Hepatocyte (in vitro differentiated cells): Measurements from ENCODE around the gene DCLK3. TPM values are rescaled to one million over a fixed set of nuclear protein-coding genes. Genes with fewer than 3 reads are reported as not detected.

Experiments
- DNase-seq: peaks from one replicate; pipeline ENCODE4 v3.0.0-alpha.2; 2016; ENCODE audit warnings: low spot score
- H2AFZ ChIP-seq: fragments of 200-600 bp; sonication (generic); 2 replicates; pipeline ENCODE4 v1.6.0; 2016; ENCODE audit warnings: antibody characterized with exemption, mild to moderate bottlenecking
- H3K27ac ChIP-seq: fragments of 200-600 bp; sonication (generic); 2 replicates; pipeline ENCODE4 v1.5.1; 2016; ENCODE audit warnings: mild to moderate bottlenecking
- H3K27me3 ChIP-seq: fragments of 200-600 bp; sonication (generic); 2 replicates; pipeline ENCODE4 v1.6.1; 2016
- H3K36me3 ChIP-seq: fragments of 200-600 bp; sonication (generic); replicated peaks from 2 replicates; pipeline ENCODE4 v1.5.1; 2016; ENCODE audit warnings: low read depth; ENCODE audit not compliant: insufficient read depth
- H3K4me1 ChIP-seq: fragments of 200-600 bp; sonication (generic); 2 replicates; pipeline ENCODE4 v1.5.1; 2016; ENCODE audit warnings: mild to moderate bottlenecking, moderate library complexity; ENCODE audit not compliant: insufficient read depth
- H3K4me2 ChIP-seq: fragments of 200-600 bp; sonication (generic); 2 replicates; pipeline ENCODE4 v1.6.0; 2016
- H3K4me3 ChIP-seq: fragments of 200-600 bp; sonication (generic); 2 replicates; pipeline ENCODE4 v1.5.1; 2016; ENCODE audit warnings: mild to moderate bottlenecking
- H3K79me2 ChIP-seq: fragments of 200-600 bp; sonication (generic); 2 replicates; pipeline ENCODE4 v1.6.0; 2017; ENCODE audit warnings: mild to moderate bottlenecking
- H3K9me2 ChIP-seq: fragments of 200-600 bp; sonication (generic); replicated peaks from 2 replicates; pipeline ENCODE4 v1.6.0; 2017; ENCODE audit warnings: mild to moderate bottlenecking; ENCODE audit not compliant: insufficient read depth
- H3K9me3 ChIP-seq: fragments of 200-600 bp; sonication (generic); 2 replicates; pipeline ENCODE4 v1.5.1; 2016; ENCODE audit warnings: low read depth, mild to moderate bottlenecking
- H4K20me1 ChIP-seq: fragments of 200-600 bp; sonication (generic); 2 replicates; pipeline ENCODE4 v1.6.0; 2016; ENCODE audit warnings: mild to moderate bottlenecking; ENCODE audit not compliant: insufficient read depth, poor library complexity, severe bottlenecking
- EZH2 ChIP-seq: fragments of 200-600 bp; sonication (generic); IDR thresholded peaks from 2 replicates; pipeline ENCODE4 v1.6.1; 2016; ENCODE audit warnings: antibody characterized with exemption, mild to moderate bottlenecking, borderline replicate concordance
- EZH2phosphoT487 ChIP-seq: fragments of 200-600 bp; sonication (generic); IDR thresholded peaks from one replicate; pipeline ENCODE4 v1.6.1; 2018; ENCODE audit warnings: antibody characterized with exemption, mild to moderate bottlenecking, low read depth, moderate library complexity; ENCODE audit not compliant: unreplicated experiment, severe bottlenecking
- WGBS: methylation state at CpG from one replicate; pipeline ENCODE4 v1.1.6; 2016; ENCODE audit warnings: low lambda C conversion rate; ENCODE audit errors: missing lambda C conversion rate; 5-methylcytosine and 5-hydroxymethylcytosine counted together
- polyA plus RNA-seq: library from polyadenylated mRNA; unstranded; fragments of >200 nt; fragmentation: Nextera tagmentation; extraction: Ambion mirVana; gene quantifications from 2 replicates; pipeline ENCODE4 v1.2.1, GENCODE V29; 2016
- total RNA-seq: library from RNA; depleted of rRNA; stranded (reverse); fragments of >200 nt; gene quantifications from 2 replicates; pipeline ENCODE4 v1.2.3, GENCODE V29; 2014
- TF ChIP-seq, protein P1 (sequence below): fragments of 200-600 bp; sonication (generic); IDR thresholded peaks from 2 replicates; pipeline ENCODE4 v1.5.1; 2016; ENCODE audit warnings: antibody characterized with exemption, mild to moderate bottlenecking; ENCODE audit not compliant: poor library complexity

DCLK3 gene
- total and polyA plus RNA-seq, 2 experiments from 2014 or later: 0.07 TPM; not detected in 1

DNA sequence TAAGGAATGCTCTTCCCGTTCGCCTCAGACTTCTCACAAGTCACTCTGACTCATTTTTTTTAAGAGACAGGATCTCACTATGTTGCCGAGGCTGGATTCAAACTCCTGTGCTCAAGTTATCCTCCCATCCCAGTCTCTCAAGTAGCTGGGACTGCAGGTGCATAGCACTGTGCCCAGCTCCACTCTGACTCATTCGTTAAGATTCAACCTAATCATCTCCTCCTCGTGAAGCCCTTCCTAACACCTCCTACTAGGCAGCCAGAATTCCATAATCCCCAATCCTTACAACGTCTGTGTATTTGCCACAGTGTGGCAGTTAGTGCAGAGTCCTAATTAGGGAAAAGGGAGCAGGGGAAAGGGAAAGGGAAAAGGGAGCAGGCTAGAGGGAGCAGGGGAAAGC is 26.4 kb upstream of the DCLK3 start:
- no peak overlapping the region for H2AFZ ChIP-seq
- DNase-seq: no peak
- peaks cover 4% of the 10 kb centered on the region for H3K4me1 ChIP-seq
- TF ChIP-seq EZH2: no peak
- no peak for TF ChIP-seq EZH2phosphoT487
- TF ChIP-seq, protein P1, sequence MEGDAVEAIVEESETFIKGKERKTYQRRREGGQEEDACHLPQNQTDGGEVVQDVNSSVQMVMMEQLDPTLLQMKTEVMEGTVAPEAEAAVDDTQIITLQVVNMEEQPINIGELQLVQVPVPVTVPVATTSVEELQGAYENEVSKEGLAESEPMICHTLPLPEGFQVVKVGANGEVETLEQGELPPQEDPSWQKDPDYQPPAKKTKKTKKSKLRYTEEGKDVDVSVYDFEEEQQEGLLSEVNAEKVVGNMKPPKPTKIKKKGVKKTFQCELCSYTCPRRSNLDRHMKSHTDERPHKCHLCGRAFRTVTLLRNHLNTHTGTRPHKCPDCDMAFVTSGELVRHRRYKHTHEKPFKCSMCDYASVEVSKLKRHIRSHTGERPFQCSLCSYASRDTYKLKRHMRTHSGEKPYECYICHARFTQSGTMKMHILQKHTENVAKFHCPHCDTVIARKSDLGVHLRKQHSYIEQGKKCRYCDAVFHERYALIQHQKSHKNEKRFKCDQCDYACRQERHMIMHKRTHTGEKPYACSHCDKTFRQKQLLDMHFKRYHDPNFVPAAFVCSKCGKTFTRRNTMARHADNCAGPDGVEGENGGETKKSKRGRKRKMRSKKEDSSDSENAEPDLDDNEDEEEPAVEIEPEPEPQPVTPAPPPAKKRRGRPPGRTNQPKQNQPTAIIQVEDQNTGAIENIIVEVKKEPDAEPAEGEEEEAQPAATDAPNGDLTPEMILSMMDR: no peak
- WGBS: 46% methylated on average over 6 of the region's 6 CpGs
- no peaks in the 10 kb centered on the region for H3K79me2 ChIP-seq
- H3K9me2 ChIP-seq: no peaks in the 10 kb centered on the region
- H4K20me1 ChIP-seq: no peaks in the 10 kb centered on the region
- no peak overlapping the region for H3K27ac ChIP-seq
- no peak overlapping the region for H3K4me3 ChIP-seq
- H3K4me2 ChIP-seq: no peak overlapping the region
- no peaks in the 10 kb centered on the region for H3K36me3 ChIP-seq
- no peaks in the 10 kb centered on the region for H3K9me3 ChIP-seq
- H3K27me3 ChIP-seq: no peaks in the 10 kb centered on the region

DNA sequence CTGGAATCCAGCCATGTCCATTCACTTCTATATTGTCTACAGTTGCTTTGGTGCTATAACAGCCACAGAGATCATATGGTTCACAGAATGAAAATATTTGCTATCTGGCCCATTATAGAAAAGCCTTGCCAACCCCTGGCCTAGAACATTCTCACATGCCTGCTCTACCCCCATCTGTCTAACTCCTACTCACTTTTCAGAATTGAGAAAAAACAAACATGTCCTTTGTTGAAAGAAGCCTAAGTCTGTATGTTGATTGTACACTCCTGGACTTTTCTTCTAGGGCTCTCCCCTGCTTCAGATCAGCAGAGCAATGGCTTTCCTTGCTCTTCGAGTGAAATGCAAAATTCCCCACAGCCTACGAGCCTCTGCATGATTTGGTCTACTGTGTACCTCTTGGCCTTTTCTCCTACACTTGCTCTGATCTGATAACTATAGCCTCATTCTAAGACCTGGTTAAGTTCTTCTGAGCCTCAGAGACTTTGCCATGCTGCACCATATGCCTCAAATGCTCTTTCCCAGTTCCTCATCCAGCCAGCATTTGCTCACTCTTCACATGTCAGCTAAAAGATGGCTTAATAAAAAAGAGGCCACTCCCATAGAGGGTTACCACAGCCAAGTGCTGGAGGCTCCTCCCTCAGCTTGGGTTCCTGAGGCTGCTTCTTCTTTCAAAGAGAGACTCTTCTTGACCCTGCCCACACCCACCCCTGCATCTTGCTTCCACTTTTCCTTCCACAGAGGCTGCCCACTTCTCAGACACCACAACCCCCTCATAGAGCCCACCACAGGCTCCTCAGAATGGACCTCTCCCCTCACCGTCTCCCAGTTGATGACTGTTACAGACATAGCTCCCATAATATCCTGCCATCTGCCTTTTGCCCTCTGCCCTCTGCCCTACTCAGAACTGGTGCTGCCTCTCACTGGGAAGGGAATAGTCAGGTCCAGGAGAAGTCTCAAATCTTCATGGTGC is 22.9 kb upstream of the DCLK3 start:
- TF ChIP-seq EZH2phosphoT487 (no peak), EZH2 (no peak)
- TF ChIP-seq, protein P1: no peak
- no peak overlapping the region for H2AFZ ChIP-seq

DNA sequence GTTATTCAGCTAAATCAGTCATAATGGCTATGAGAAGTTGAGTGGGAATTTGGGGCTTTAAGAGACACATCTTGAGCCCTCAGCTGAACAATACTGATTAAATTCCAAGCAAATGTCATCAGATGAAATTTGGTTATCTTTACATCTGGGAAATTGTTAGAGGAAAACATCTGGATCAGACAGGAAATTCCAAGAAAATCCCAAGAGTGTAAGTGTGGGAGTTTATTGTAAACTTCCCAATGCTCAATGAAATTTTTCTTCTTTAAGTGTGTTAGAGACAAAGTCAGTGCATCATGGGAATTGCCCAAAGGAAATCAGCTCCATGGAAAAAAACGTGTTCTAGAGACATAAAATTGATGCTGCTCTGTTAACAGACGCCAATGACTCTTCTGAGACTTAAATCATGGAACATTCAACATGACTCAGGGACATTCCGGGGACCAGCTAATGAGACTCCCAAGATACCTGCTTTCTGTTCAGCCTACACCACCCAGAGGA is 19.8 kb upstream of the DCLK3 start:
- Histone ChIP-seq H2AFZ (no peak overlapping the region), H3K79me2 (no peaks in the 10 kb centered on the region), H3K27me3 (no peaks in the 10 kb centered on the region), H3K27ac (no peak overlapping the region), H3K4me1 (no peaks in the 10 kb centered on the region), H3K9me2 (no peaks in the 10 kb centered on the region), H3K4me2 (no peak overlapping the region), H3K4me3 (no peak overlapping the region), H3K36me3 (no peaks in the 10 kb centered on the region), H3K9me3 (no peaks in the 10 kb centered on the region), H4K20me1 (no peaks in the 10 kb centered on the region)
- TF ChIP-seq, protein P1: no peak
- TF ChIP-seq EZH2phosphoT487 (no peak), EZH2 (no peak)
- 58% methylated on average over 3 of the region's 3 CpGs for WGBS
- DNase-seq: no peak

More for the DNA sequence above, 22.9 kb upstream of the DCLK3 start:
- Histone ChIP-seq H3K9me2 (no peaks in the 10 kb centered on the region), H3K79me2 (no peaks in the 10 kb centered on the region), H3K27ac (no peak overlapping the region), H3K36me3 (no peaks in the 10 kb centered on the region), H3K4me3 (no peak overlapping the region), H3K27me3 (no peaks in the 10 kb centered on the region), H3K4me1 (peaks cover 4% of the 10 kb centered on the region), H3K9me3 (no peaks in the 10 kb centered on the region), H3K4me2 (no peak overlapping the region), H4K20me1 (no peaks in the 10 kb centered on the region)
- WGBS: 80% methylated on average over 3 of the region's 3 CpGs
- no peak for DNase-seq
